Epithelial cell of proximal tubule (primary cell): ENCODE measurements around the gene GNAO1. TPM values are rescaled to one million over a fixed set of nuclear protein-coding genes. Genes with fewer than 3 reads are reported as not detected.
A peak's percentile ranks its signal among the peaks of the same experiment; 100 is the strongest.
"Not testable (repeated sequence)": the region's sequence is repeated elsewhere in the genome, so short reads cannot be mapped to it uniquely, and the experiment has no call there.

Source experiments
- DNase-seq: peaks from one replicate; pipeline ENCODE4 v3.0.0-alpha.2; 2011; ENCODE audit warnings: low read depth
- H3K4me3 ChIP-seq: 2 replicates; pipeline ENCODE4 v1.5.1; 2011; ENCODE audit warnings: low read depth, mild to moderate bottlenecking, low read length
- total RNA-seq: library from RNA; depleted of rRNA; stranded (reverse); fragments of >200 nt; gene quantifications from 2 replicates; pipeline ENCODE4 v1.2.3, GENCODE V29; 2015
- TF ChIP-seq, protein P1 (sequence below): conservative IDR thresholded peaks from 2 replicates; pipeline ENCODE4 v1.5.1; 2012; ENCODE audit warnings: low read depth, mild to moderate bottlenecking, low read length

GNAO1 gene
- total RNA-seq, 1 donor from 2014 or later: 1.1 TPM

DNA sequence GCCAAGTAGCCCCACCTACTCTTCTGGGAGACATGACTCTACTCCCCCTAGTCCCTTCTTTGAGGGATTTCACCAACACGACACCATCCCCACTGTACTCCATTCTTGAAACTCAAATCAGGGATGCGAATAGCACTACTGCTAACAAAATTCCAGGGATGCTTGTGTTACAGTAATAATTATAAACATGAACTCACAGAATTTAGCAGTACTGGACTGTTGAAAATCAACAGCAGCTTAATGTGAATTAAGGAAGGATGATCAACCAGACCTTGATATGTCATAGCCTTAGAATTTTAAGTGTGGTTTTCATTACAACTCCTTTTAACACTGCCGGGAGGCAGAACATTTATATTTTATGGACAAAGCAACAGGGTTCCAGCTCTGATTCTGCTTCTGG lies 196.1 kb downstream of the GNAO1 start:
- TF ChIP-seq, protein P1, sequence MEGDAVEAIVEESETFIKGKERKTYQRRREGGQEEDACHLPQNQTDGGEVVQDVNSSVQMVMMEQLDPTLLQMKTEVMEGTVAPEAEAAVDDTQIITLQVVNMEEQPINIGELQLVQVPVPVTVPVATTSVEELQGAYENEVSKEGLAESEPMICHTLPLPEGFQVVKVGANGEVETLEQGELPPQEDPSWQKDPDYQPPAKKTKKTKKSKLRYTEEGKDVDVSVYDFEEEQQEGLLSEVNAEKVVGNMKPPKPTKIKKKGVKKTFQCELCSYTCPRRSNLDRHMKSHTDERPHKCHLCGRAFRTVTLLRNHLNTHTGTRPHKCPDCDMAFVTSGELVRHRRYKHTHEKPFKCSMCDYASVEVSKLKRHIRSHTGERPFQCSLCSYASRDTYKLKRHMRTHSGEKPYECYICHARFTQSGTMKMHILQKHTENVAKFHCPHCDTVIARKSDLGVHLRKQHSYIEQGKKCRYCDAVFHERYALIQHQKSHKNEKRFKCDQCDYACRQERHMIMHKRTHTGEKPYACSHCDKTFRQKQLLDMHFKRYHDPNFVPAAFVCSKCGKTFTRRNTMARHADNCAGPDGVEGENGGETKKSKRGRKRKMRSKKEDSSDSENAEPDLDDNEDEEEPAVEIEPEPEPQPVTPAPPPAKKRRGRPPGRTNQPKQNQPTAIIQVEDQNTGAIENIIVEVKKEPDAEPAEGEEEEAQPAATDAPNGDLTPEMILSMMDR: no peak

DNA sequence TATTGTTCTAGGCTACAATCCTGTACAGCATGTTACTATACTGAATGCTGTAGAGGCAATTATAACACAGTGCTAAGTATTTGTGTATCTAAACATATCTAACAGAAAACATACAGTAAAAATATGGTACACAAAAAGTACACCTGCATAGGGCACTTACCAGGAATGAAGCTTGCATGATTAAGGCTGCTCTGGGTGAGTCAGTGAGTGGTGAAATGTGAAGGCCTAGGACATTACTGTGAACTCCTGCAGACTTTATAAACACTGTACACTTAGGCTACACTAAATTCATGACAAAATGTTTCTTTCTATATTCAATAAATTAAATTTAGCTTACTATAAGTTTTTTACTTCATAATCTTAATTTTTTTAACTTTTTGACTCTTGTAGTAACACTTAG lies 196.9 kb downstream of the GNAO1 start:
- TF ChIP-seq, protein P1: no peak
- no peak overlapping the region for H3K4me3 ChIP-seq
- DNase-seq: no peak

More for the DNA sequence above, 196.1 kb downstream of the GNAO1 start:
- no peak for DNase-seq
- H3K4me3 ChIP-seq: no peak overlapping the region

DNA sequence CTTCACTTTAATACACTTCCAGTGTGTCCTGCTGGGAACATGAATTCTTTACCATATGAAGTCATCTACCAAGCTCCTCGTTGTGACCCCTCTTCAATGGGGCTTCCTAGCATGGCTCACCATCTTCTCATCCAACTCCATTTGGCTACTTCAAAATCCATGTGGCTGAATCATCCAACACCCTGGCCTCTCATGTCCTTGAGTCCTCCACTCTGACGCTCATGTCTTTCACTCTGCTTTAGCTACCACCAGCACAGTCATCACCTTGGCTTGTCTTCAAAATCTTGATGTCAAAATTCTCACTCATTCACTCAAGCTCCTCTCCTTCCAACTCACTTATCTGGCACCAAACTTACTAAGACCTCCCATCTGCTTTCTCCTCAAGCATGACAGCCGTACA lies 198.3 kb downstream of the GNAO1 start:
- no peak overlapping the region for H3K4me3 ChIP-seq
- DNase-seq: peak; percentile 41
- TF ChIP-seq, protein P1: no peak

DNA sequence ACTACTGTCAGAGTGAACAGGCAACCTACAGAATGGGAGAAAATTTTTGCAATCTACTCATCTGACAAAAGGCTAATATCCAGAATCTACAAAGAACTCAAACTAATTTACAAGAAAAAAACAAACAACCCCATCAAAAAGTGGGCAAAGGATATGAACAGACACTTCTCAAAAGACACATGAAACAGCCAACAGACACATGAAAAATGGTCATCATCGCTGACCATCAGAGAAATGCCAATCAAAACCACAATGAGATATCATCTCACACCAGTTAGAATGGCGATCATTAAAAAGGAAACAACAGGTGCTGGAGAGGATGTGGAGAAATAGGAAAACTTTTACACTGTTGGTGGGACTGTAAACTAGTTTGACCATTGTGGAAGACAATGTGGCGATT lies 205.4 kb downstream of the GNAO1 start:
- not testable (repeated sequence) for DNase-seq, H3K4me3 ChIP-seq

DNA sequence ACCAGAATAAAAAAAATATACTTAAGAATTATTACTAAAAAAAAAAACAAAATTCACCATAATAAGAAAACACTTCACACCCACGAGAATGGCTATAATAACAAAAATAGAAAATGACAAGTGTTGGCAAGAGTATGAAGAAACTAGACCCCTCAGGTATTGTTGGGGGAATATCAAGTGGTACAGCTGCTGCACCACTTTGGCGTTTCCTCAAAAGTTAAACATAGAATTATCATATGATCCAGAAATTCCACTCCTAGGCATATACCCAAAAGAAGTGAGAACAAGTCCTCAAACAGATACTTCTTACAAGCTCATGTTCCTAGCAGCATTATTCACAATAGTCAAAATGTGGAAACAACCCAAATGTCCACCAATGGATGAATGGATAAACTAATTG lies 207.8 kb downstream of the GNAO1 start:
- TF ChIP-seq, protein P1: no peak
- H3K4me3 ChIP-seq: no peak overlapping the region
- DNase-seq: no peak

DNA sequence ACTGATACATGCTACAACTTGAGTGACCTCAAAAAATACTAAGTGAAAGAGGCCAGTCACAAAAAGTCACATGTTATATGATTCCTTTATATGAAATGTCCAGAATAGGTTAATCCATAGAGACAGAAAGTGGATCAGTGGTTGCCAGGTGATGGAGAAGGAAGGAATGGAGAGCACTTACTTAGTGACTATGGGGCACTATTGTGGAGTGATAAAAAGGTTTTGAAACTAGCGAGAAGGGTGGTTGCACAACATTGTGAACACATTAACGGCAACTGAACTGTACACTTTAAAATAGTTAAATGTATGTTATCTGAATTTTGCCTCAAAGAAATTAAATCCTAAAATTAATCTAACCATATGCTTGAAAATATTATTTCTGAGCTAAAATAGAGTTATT lies 208.2 kb downstream of the GNAO1 start:
- no peak for DNase-seq
- TF ChIP-seq, protein P1: no peak
- H3K4me3 ChIP-seq: no peak overlapping the region

DNA sequence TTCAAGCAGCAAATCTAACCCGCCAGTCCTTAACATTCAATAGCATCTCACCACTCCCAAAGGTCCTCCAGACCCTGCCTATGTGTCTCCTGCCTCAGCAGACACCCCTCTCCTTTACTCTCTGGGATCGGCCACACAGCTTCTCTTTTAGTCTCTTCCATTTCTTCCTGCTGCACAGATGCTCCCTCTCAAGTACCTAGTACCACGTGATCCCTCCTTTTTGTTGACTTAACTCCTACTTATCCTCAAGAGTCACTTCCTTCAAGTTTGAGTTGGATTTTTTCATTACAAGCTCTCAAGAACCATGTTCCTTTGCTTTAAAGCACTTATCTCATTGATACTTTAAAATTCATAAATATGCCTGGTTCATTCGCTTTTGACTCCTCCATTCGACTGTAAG lies 209.2 kb downstream of the GNAO1 start:
- no peak for DNase-seq
- TF ChIP-seq, protein P1: no peak

DNA sequence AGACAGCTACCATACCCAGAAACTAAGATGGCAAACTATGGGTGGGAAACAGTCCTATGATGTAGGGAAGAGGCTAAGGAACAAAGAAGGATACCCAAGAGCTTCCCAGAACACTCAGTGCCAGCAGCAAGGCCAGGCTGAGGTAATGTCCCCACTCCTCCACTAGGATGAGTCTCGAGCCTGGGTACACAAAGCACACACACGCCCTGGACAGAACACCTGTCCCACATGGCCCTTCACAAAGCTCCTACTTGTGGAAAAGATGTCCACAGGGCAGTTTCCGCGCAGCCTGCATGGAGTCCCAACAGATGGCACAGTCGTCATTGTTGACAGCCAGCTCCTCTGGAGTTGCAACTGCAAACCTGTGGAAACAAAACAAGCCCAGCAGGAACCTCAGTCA lies 210.2 kb downstream of the GNAO1 start:
- no peak for DNase-seq
- H3K4me3 ChIP-seq: no peak overlapping the region
- TF ChIP-seq, protein P1: peak; percentile 51

More for the DNA sequence above, 209.2 kb downstream of the GNAO1 start:
- no peak overlapping the region for H3K4me3 ChIP-seq
